ENCODE results near the gene CHN2. TPM values are rescaled to one million over a fixed set of nuclear protein-coding genes. Genes with fewer than 3 reads are reported as not detected.

CHN2 gene
- polyA plus RNA-seq, 1 of the 3 experiments (the other 2 are of a cell fraction) = 0.02 TPM

DNA sequence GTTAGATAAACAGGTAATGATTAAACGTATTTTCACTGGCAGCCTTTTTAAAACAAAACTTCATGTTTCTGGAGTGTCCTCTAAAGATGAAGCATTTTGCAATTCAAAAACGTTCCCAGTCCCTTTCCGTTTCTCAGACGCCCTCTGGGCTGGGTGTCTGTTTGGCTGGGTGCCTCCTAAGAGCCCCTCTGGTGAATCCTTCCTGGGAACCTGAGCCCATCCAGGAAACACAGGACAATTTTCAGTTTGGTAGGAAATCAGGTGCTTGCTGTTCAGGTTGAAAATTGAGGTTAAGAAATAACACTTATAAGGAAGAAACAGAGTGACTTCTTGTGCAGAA lies 76.7 kb downstream of the CHN2 start:
- ChIA-PET POLR2A (no interaction called here), CTCF (interaction anchor here (2.3 kb wide), 1 partner anchor 81 kb away, joined by 9 read pairs; no protein-coding TSS in a partner anchor)
- DNase-seq = peak; percentile 44
- H3K4me3 ChIP-seq (ENCODE audit: low read depth in 2 of 2, low read length in 1 of 2) = no peak overlapping the region
- no peaks in the 10 kb centered on the region for H3K9me2 ChIP-seq
- H2AFZ ChIP-seq (ENCODE audit: low read depth) = no peak overlapping the region
- H3K9ac ChIP-seq = no peak overlapping the region
- H3K4me1 ChIP-seq (ENCODE audit: control insufficient read depth in 1 of 2, insufficient read depth in 2 of 2, low read depth in 1 of 2, low read length in 1 of 2) = peaks cover 0 to 12% of the 10 kb centered on the region in 2 experiments; a peak in 3 of 4 replicates
- WGBS (ENCODE audit: low lambda C conversion rate) = 27% methylated on average over 4 of the region's 4 CpGs
- H3K27me3 ChIP-seq (ENCODE audit: insufficient read depth) = no peaks in the 10 kb centered on the region; the same call in 1 of the 2 replicates
- no peaks in the 10 kb centered on the region for H3K79me2 ChIP-seq (ENCODE audit: insufficient read depth)
- no peaks in the 10 kb centered on the region for H3K36me3 ChIP-seq (replicated peaks in 1 of 2; ENCODE audit: control insufficient read depth in 1 of 2, insufficient read depth in 2 of 2, low read length in 1 of 2)
- TF ChIP-seq TAF1 (IDR thresholded peaks at IDR 0.05; ENCODE audit: borderline replicate concordance, low read depth, low read length) = no peak
- TF ChIP-seq ELF1 (IDR thresholded peaks at IDR 0.05) = no peak
- no peak for TF ChIP-seq MXI1 (IDR thresholded peaks at IDR 0.05; ENCODE audit: low read depth, low read length)
- TF ChIP-seq, protein P1, sequence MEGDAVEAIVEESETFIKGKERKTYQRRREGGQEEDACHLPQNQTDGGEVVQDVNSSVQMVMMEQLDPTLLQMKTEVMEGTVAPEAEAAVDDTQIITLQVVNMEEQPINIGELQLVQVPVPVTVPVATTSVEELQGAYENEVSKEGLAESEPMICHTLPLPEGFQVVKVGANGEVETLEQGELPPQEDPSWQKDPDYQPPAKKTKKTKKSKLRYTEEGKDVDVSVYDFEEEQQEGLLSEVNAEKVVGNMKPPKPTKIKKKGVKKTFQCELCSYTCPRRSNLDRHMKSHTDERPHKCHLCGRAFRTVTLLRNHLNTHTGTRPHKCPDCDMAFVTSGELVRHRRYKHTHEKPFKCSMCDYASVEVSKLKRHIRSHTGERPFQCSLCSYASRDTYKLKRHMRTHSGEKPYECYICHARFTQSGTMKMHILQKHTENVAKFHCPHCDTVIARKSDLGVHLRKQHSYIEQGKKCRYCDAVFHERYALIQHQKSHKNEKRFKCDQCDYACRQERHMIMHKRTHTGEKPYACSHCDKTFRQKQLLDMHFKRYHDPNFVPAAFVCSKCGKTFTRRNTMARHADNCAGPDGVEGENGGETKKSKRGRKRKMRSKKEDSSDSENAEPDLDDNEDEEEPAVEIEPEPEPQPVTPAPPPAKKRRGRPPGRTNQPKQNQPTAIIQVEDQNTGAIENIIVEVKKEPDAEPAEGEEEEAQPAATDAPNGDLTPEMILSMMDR (IDR thresholded peaks at IDR 0.05) = no peak
- TF ChIP-seq, protein P2, sequence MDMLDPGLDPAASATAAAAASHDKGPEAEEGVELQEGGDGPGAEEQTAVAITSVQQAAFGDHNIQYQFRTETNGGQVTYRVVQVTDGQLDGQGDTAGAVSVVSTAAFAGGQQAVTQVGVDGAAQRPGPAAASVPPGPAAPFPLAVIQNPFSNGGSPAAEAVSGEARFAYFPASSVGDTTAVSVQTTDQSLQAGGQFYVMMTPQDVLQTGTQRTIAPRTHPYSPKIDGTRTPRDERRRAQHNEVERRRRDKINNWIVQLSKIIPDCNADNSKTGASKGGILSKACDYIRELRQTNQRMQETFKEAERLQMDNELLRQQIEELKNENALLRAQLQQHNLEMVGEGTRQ (IDR thresholded peaks at IDR 0.05; ENCODE audit: borderline replicate concordance, low read depth, low read length) = no peak
- TF ChIP-seq, protein P3, sequence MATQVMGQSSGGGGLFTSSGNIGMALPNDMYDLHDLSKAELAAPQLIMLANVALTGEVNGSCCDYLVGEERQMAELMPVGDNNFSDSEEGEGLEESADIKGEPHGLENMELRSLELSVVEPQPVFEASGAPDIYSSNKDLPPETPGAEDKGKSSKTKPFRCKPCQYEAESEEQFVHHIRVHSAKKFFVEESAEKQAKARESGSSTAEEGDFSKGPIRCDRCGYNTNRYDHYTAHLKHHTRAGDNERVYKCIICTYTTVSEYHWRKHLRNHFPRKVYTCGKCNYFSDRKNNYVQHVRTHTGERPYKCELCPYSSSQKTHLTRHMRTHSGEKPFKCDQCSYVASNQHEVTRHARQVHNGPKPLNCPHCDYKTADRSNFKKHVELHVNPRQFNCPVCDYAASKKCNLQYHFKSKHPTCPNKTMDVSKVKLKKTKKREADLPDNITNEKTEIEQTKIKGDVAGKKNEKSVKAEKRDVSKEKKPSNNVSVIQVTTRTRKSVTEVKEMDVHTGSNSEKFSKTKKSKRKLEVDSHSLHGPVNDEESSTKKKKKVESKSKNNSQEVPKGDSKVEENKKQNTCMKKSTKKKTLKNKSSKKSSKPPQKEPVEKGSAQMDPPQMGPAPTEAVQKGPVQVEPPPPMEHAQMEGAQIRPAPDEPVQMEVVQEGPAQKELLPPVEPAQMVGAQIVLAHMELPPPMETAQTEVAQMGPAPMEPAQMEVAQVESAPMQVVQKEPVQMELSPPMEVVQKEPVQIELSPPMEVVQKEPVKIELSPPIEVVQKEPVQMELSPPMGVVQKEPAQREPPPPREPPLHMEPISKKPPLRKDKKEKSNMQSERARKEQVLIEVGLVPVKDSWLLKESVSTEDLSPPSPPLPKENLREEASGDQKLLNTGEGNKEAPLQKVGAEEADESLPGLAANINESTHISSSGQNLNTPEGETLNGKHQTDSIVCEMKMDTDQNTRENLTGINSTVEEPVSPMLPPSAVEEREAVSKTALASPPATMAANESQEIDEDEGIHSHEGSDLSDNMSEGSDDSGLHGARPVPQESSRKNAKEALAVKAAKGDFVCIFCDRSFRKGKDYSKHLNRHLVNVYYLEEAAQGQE (IDR thresholded peaks at IDR 0.05; ENCODE audit: low read depth, low read length) = no peak
- no peak for TF ChIP-seq EZH2phosphoT487 (IDR thresholded peaks at IDR 0.05; ENCODE audit: borderline replicate concordance, low read depth)
- no peak for TF ChIP-seq SMC3 (IDR thresholded peaks at IDR 0.05; ENCODE audit: low read depth, low read length)
- TF ChIP-seq JUND (IDR thresholded peaks at IDR 0.05) = no peak
- TF ChIP-seq RCOR1 (IDR thresholded peaks at IDR 0.05; ENCODE audit: low read length) = no peak
- no peak for TF ChIP-seq FOSL2 (IDR thresholded peaks at IDR 0.05; ENCODE audit: borderline replicate concordance, low read depth)
- TF ChIP-seq, protein P4, sequence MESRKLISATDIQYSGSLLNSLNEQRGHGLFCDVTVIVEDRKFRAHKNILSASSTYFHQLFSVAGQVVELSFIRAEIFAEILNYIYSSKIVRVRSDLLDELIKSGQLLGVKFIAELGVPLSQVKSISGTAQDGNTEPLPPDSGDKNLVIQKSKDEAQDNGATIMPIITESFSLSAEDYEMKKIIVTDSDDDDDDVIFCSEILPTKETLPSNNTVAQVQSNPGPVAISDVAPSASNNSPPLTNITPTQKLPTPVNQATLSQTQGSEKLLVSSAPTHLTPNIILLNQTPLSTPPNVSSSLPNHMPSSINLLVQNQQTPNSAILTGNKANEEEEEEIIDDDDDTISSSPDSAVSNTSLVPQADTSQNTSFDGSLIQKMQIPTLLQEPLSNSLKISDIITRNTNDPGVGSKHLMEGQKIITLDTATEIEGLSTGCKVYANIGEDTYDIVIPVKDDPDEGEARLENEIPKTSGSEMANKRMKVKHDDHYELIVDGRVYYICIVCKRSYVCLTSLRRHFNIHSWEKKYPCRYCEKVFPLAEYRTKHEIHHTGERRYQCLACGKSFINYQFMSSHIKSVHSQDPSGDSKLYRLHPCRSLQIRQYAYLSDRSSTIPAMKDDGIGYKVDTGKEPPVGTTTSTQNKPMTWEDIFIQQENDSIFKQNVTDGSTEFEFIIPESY (IDR thresholded peaks at IDR 0.05; ENCODE audit: borderline replicate concordance, low read depth) = no peak
- TF ChIP-seq MEF2A (IDR thresholded peaks at IDR 0.05; ENCODE audit: borderline replicate concordance, low read depth) = no peak
- TF ChIP-seq TEAD4 (IDR thresholded peaks at IDR 0.05; ENCODE audit: borderline replicate concordance, insufficient read depth) = no peak
- TF ChIP-seq POLR2AphosphoS5 (IDR thresholded peaks at IDR 0.05; ENCODE audit: low read depth, low read length) = no peak
- no peak for TF ChIP-seq GATA2 (CRISPR knock-in tag; IDR thresholded peaks at IDR 0.05)
- no peak for TF ChIP-seq NRF1 (IDR thresholded peaks at IDR 0.05; ENCODE audit: low read depth, low read length)
- TF ChIP-seq TCF12 (IDR thresholded peaks at IDR 0.05) = no peak
- no peak for TF ChIP-seq NFIC (IDR thresholded peaks at IDR 0.05; ENCODE audit: borderline replicate concordance)
- no peak overlapping the region; a peak in 1 of 4 replicates for H3K27ac ChIP-seq (ENCODE audit: low read depth in 2 of 2, low read length in 1 of 2)
- no peaks in the 10 kb centered on the region for H4K20me1 ChIP-seq (ENCODE audit: insufficient read depth)
- no peaks in the 10 kb centered on the region for H3K9me3 ChIP-seq
- H3F3A ChIP-seq (replicated peaks; ENCODE audit: insufficient read depth) = no peaks in the 10 kb centered on the region
- no peak overlapping the region for H3K4me2 ChIP-seq
